GM19351 (cell line): ENCODE measurements around the gene BABAM2.

ENCODE experiments used
- ATAC-seq: cut with Tn5 transposase; IDR thresholded peaks from one replicate; pipeline ENCODE4 v1.9.1; 2021; ENCODE audit warnings: mild to moderate bottlenecking, moderate library complexity; ENCODE audit not compliant: unreplicated experiment

Gene BABAM2

DNA sequence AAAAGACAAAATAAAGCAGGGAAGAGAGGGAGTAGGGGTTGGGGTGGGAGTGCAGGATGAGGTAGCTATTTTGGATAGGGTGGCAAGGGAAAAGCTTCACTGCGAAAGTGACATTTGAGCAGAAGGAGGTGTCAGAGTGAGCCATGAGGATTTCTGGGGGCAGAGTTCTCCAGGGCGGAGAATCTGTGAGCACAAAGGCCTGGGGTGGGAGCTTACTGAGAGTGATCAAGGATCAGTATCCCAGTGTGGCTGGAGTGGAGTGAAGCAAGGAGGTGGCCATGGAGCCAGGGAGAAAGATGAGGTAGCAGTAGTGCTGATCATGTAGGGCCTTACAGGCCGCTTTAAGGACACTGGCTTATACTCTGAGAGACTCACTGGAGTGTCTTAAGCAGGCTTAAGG is 291.3 kb downstream of the BABAM2 start:
- ATAC-seq = no peak

DNA sequence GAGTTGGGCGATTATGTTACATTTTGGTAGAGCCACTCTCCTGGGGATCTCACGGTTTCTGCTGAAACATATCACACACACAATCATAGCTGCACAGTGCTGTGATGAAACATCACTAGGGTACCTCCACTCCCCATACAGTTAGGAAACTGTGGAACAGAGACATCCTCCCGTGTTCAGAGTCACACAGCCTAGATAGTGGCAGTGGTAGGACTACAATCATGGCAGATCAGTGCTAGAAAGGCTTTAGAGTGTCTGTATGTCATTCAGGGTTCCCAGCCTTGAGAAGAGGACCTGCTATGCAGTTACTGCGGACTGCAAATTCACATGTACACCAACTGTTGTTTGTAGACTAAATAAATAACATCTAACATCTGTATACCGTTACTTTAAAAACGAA is 291.8 kb downstream of the BABAM2 start:
- ATAC-seq = no peak

GRCh38 chr2:28185153-28185552 is 294.6 kb downstream of the BABAM2 start:
- ATAC-seq = no peak

- ATAC-seq = no peak
These were observed 295.4 kb downstream of the BABAM2 start for GRCh38 chr2:28185891-28186290.

DNA sequence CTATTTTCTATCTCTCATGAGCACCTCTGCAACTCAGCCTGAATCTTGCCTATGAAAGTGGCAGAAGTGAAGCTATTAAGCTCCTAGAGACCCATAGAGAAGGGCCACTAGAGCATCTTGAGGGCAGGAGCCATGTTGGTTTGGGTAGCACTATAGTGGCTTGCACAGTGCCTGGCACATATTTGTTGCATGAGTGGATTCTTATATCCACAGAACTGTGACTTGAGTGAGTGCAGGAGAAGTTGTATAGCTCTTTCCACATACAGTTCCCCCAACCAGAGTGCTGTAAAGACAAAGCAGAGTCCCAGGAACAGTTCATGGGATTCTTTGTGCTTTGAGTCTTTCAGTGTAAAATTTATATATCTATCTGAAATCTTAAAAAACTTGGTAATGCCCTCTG is 296.7 kb downstream of the BABAM2 start:
- ATAC-seq = no peak

DNA sequence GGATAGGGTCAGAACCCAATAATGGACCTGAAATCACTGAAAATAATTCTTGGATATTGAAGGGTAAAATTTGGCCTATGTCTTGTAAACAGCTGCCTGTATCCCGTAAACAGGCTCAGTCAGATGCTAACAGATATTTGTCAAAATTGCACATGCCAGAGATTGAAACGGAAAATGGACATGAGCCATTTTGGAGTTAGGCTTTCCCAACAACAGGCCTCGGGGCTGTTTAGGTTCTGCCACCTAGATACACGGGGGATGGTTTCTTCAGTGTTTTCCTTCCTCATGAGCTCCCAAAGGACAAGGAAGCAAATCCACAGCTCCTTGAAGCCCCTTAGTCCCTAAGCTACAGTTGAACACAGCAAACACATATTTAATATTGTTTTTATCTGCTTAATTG is 297.9 kb downstream of the BABAM2 start:
- no peak for ATAC-seq

- ATAC-seq = no peak
These were observed 303.3 kb downstream of the BABAM2 start for GRCh38 chr2:28193630-28194403.

- no peak for ATAC-seq
These were observed 309.6 kb downstream of the BABAM2 start for GRCh38 chr2:28199995-28200679.

GRCh38 chr2:28201671-28202180 is 311.2 kb downstream of the BABAM2 start:
- no peak for ATAC-seq

DNA sequence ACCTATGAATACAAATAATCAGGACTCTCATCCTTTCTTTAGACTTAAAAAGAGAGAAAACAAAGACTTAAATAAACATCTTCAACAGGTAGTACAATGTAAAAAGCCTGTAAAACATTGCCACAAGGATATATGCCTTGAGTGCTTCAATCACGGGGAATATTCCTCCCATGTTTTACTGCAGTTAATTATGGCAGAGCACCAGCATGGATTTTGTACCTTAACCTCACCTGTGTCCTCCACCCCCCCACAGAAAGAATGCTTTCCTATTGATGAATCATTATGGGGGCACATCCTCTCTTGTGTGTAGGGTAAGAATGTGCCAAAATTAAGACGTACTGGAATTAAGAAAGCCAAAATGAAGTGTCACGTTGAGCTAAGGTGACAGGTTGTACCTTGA is 312.2 kb downstream of the BABAM2 start:
- no peak for ATAC-seq

DNA sequence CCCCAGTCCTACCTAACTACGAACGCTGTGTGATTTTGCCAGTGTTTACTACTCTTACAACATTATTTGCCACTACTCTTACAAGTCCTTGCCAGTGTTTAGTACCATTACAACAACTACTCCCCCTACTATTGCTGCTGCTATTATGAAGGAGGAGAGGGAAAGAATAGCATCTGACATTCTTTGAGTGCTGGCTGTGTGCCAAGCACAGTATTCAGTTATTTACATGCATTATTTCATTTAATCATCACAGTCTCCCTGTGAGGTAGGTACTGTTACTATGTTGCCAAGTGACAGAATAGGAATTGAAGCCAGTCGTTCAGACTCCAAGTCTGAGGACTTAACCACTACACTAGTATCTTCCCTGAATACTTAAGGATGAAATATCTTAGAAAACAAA is 316.2 kb downstream of the BABAM2 start:
- ATAC-seq = no peak

DNA sequence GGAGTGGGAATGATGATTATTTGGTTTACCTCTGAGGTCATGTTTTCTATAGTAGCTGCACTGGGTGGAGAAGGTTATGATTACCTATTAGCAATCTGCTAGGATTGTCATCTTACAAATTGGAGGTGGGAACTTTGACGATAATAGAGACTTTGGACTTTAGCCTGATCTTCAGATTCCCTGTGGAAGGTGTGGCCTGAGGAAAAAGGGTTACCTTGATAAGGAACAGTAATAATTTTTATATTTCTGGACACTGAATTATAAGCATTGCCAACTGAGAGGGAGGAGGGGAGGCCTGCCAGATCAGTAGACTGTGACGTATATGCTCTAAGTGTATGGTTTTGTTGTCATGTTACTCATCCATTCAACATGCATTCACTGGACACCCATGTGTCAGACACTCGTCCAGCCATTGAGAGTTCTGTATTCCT is 318.7 kb downstream of the BABAM2 start:
- ATAC-seq = no peak

- ATAC-seq = no peak
These were observed 319.3 kb downstream of the BABAM2 start for GRCh38 chr2:28209864-28210263.

DNA sequence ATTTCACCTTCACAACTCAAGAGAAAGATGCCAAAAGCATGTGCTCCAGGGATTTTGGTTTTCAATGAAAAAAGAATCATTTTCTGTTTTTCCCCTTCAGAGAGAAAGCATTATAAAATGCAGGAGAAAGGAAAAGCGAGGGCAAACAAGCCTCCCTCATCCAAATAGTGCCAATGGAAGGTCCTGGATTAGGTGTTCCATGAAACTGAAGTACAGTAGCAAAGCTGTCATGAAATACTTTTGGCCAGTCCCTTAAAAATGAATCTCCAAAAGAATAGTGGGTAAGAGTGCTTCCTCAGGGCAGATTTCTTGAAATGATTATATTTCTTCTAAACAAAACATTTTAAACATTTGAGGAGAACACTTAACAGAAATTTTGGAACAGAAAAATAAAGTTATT is 320.0 kb downstream of the BABAM2 start:
- ATAC-seq = no peak

- ATAC-seq = no peak
These were observed 325.8 kb downstream of the BABAM2 start for GRCh38 chr2:28216331-28216730.

GRCh38 chr2:28217042-28217740 is 326.7 kb downstream of the BABAM2 start:
- ATAC-seq = no peak

GRCh38 chr2:28219138-28219537 is 328.6 kb downstream of the BABAM2 start:
- ATAC-seq = no peak

- no peak for ATAC-seq
These were observed 329.3 kb downstream of the BABAM2 start for GRCh38 chr2:28219758-28220368.

DNA sequence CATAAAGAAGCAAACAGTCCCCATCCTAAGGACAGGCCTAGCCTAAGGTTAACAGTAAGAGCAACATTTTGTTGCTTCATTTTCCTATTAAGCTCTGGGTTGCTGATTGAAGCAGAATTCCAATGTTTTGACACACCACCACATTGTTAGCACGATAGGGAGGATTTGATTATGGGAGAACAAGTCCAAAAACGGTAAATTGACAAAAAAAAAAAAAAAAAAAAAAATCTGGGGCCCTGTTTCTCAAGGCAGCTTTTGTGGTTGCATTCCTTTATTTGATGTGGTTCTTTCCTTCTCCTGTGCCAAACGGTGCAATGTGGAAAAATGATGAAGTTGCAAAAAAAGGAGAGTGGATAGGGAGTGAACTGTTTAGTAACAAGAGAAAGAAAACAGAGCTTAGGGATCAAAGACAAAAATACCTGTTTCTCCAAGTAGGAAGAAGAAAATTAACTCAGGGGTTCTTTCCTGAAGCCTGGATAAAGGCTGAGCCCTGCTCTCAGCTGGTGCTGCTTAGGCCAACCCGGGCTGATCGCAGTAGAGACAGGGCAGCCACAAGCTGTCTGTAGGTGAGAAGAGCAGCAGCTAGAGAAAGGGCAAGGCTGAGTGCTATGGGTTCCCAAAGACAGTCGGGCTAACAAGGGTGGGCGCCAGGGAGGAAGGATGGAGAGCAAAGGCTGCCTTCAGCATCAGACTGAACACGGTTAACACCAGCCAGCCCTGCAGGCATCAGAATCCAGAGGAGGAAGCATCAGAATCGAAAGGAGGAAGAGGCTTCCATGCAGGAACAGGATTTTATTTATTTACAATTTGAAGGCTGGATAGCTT is 334.3 kb downstream of the BABAM2 start:
- ATAC-seq = no peak

DNA sequence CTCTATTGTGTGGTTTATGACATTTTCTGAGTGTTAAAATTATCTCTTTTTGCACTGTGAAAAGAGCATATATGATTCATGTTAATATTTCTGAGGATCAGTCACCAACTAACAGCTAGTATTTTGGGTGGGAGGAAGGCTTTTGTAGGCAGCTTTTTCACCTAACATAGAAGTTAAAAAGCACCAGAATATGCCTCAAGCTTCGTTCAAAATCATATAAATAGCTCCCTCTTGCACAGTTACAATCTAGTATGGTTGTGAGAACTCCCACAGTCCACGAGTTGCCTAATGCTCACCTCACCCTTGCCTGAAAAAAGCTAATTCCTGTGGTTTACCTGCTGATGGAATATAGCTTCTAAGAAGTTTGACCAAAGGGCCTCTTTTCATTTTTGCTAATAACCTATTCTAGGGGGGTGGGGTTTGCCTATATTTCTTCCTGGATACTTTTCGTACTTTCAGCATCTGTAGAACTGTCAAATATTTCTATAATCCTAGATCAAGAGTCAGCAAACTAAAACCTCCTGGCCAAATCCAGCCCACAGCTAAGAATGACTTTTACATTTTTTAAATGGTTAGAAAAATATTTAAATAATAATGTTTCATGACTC is 335.0 kb downstream of the BABAM2 start:
- no peak for ATAC-seq
